ENCODE results near the gene HOXD13.

Gene HOXD13

DNA sequence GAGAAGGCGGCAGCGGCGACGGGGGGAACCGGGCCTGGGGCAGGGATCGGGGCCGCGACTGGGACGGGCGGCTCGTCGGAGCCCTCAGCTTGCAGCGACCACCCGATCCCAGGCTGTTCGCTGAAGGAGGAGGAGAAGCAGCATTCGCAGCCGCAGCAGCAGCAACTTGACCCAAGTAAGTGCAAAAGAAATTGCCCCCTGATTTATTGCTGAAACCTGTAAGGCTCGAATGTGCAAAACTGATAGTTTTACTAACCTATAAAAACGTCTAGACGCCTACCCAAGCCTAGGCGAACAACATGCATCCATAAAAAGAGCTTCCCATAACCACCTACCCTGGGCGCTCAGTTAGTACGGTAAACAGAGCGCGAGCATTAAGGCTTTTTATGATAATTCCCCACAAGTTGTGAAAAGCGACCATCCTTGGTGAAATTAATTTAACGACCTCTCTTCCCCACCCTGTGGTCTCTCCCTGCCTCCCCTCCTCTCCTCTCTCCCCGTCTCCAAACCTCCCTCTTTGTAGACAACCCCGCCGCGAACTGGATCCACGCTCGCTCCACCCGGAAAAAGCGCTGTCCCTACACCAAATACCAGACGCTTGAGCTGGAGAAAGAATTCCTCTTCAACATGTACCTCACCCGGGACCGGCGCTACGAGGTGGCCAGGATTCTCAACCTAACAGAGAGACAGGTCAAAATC is 31.0 kb downstream of the HOXD13 start:
- no peak overlapping the region for H3K4me3 ChIP-seq (ENCODE audit: low read length)
- H3K4me1 ChIP-seq (ENCODE audit: low read length) = no peaks in the 10 kb centered on the region
- H2AFZ ChIP-seq (ENCODE audit: low read length) = no peak overlapping the region
- no peak overlapping the region for H3K9ac ChIP-seq (ENCODE audit: low read length)
- no peak for DNase-seq
- no peaks in the 10 kb centered on the region for H3K9me2 ChIP-seq (replicated peaks; ENCODE audit: insufficient read depth, low read length)
- no peaks in the 10 kb centered on the region for H4K20me1 ChIP-seq (ENCODE audit: insufficient read depth, low read length)
- H3K4me2 ChIP-seq (ENCODE audit: low read depth, low read length) = no peak overlapping the region
- no peak for TF ChIP-seq EZH2 (optimal IDR thresholded peaks at IDR 0.05; ENCODE audit: low read depth, low read length)
- no peak for TF ChIP-seq CTCF (IDR thresholded peaks at IDR 0.05; ENCODE audit: low read length)
- no peak for TF ChIP-seq EZH2phosphoT487 (IDR thresholded peaks at IDR 0.05; ENCODE audit: low read length)
- no peaks in the 10 kb centered on the region for H3F3A ChIP-seq (ENCODE audit: insufficient read depth, low read length)
- H3K9me3 ChIP-seq (replicated peaks; ENCODE audit: insufficient read depth, low read length) = no peaks in the 10 kb centered on the region
- H3K27ac ChIP-seq (ENCODE audit: low read length) = no peak overlapping the region
- H3K27me3 ChIP-seq (replicated peaks; ENCODE audit: insufficient read depth, low read length) = peaks cover 34% of the 10 kb centered on the region
- no peaks in the 10 kb centered on the region for H3K79me2 ChIP-seq (ENCODE audit: low read length)
- H3K36me3 ChIP-seq (replicated peaks; ENCODE audit: insufficient read depth, low read length) = no peaks in the 10 kb centered on the region

GRCh38 chr2:176124110-176124946 is 31.8 kb downstream of the HOXD13 start:
- H3K27ac ChIP-seq (ENCODE audit: low read length) = no peak overlapping the region
- H3K27me3 ChIP-seq (replicated peaks; ENCODE audit: insufficient read depth, low read length) = peaks cover 34% of the 10 kb centered on the region
- H3K9ac ChIP-seq (ENCODE audit: low read length) = no peak overlapping the region
- H3K4me1 ChIP-seq (ENCODE audit: low read length) = no peaks in the 10 kb centered on the region
- H3K4me3 ChIP-seq (ENCODE audit: low read length) = no peak overlapping the region
- no peaks in the 10 kb centered on the region for H4K20me1 ChIP-seq (ENCODE audit: insufficient read depth, low read length)
- H3K79me2 ChIP-seq (ENCODE audit: low read length) = no peaks in the 10 kb centered on the region
- H3K9me2 ChIP-seq (replicated peaks; ENCODE audit: insufficient read depth, low read length) = no peaks in the 10 kb centered on the region
- H3K36me3 ChIP-seq (replicated peaks; ENCODE audit: insufficient read depth, low read length) = no peaks in the 10 kb centered on the region
- no peak overlapping the region for H2AFZ ChIP-seq (ENCODE audit: low read length)
- H3K9me3 ChIP-seq (replicated peaks; ENCODE audit: insufficient read depth, low read length) = no peaks in the 10 kb centered on the region
- no peak overlapping the region for H3K4me2 ChIP-seq (ENCODE audit: low read depth, low read length)
- TF ChIP-seq CTCF (IDR thresholded peaks at IDR 0.05; ENCODE audit: low read length) (no peak), EZH2 (optimal IDR thresholded peaks at IDR 0.05; ENCODE audit: low read depth, low read length) (no peak), EZH2phosphoT487 (IDR thresholded peaks at IDR 0.05; ENCODE audit: low read length) (no peak)
- no peaks in the 10 kb centered on the region for H3F3A ChIP-seq (ENCODE audit: insufficient read depth, low read length)
- no peak for DNase-seq

- DNase-seq = no peak
- Histone ChIP-seq H4K20me1 (ENCODE audit: insufficient read depth, low read length) (no peaks in the 10 kb centered on the region), H2AFZ (ENCODE audit: low read length) (no peak overlapping the region), H3K4me1 (ENCODE audit: low read length) (no peaks in the 10 kb centered on the region), H3K36me3 (replicated peaks; ENCODE audit: insufficient read depth, low read length) (no peaks in the 10 kb centered on the region), H3K27me3 (replicated peaks; ENCODE audit: insufficient read depth, low read length) (peaks cover 28% of the 10 kb centered on the region), H3K9me2 (replicated peaks; ENCODE audit: insufficient read depth, low read length) (no peaks in the 10 kb centered on the region), H3K79me2 (ENCODE audit: low read length) (no peaks in the 10 kb centered on the region), H3K4me3 (ENCODE audit: low read length) (no peak overlapping the region), H3K9ac (ENCODE audit: low read length) (no peak overlapping the region), H3K27ac (ENCODE audit: low read length) (no peak overlapping the region), H3K9me3 (replicated peaks; ENCODE audit: insufficient read depth, low read length) (no peaks in the 10 kb centered on the region), H3K4me2 (ENCODE audit: low read depth, low read length) (no peak overlapping the region), H3F3A (ENCODE audit: insufficient read depth, low read length) (no peaks in the 10 kb centered on the region)
- TF ChIP-seq EZH2phosphoT487 (IDR thresholded peaks at IDR 0.05; ENCODE audit: low read length) = no peak
- no peak for TF ChIP-seq CTCF (IDR thresholded peaks at IDR 0.05; ENCODE audit: low read length)
- TF ChIP-seq EZH2 (optimal IDR thresholded peaks at IDR 0.05; ENCODE audit: low read depth, low read length) = no peak
These were observed 32.6 kb downstream of the HOXD13 start for GRCh38 chr2:176124947-176125771.

All from MM.1S (cell line).